ENCODE measurements around the gene MESP2. TPM values are rescaled to one million over a fixed set of nuclear protein-coding genes. Genes with fewer than 3 reads are reported as not detected.
A peak's percentile ranks its signal among the peaks of the same experiment; 100 is the strongest.

MESP2 gene
- total RNA-seq, 1 experiment from 2014 or later = not detected

DNA sequence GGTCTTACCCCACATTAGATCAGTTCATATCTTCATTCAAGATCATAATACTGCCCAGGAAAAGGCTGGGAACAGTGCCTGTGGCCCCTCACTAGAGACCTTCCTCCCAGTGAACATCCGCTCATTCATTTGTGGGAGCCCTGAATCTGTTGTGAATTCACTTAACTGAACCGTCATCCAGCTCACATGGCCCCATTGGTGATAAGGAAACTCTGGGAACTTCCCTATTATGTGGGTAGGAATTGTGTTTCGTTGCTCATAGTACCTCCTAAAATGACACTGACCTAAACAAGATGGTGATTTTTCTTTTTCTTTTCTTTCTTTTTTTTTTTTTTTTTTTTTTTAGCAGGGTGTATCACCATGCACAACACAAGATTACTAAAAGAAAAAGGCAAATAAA lies 6.8 kb upstream of the MESP2 start:
- intact Hi-C loops (cut with micrococcal nuclease; ENCODE audit: unreplicated experiment) = no loop called here
- CTCF ChIA-PET = no interaction called here
- Mint-ChIP-seq H3K36me3 (ENCODE audit: insufficient read depth, unreplicated experiment) (peaks cover 5% of the 10 kb centered on the region), H3K4me3 (ENCODE audit: low read depth, unreplicated experiment) (no peak overlapping the region), H3K9me3 (ENCODE audit: low read depth, unreplicated experiment) (no peaks in the 10 kb centered on the region), H3K27ac (ENCODE audit: unreplicated experiment) (no peak overlapping the region), H3K27me3 (ENCODE audit: unreplicated experiment) (no peaks in the 10 kb centered on the region), H3K4me1 (ENCODE audit: low read depth, unreplicated experiment) (peaks cover 15% of the 10 kb centered on the region)
- TF ChIP-seq, protein P1, sequence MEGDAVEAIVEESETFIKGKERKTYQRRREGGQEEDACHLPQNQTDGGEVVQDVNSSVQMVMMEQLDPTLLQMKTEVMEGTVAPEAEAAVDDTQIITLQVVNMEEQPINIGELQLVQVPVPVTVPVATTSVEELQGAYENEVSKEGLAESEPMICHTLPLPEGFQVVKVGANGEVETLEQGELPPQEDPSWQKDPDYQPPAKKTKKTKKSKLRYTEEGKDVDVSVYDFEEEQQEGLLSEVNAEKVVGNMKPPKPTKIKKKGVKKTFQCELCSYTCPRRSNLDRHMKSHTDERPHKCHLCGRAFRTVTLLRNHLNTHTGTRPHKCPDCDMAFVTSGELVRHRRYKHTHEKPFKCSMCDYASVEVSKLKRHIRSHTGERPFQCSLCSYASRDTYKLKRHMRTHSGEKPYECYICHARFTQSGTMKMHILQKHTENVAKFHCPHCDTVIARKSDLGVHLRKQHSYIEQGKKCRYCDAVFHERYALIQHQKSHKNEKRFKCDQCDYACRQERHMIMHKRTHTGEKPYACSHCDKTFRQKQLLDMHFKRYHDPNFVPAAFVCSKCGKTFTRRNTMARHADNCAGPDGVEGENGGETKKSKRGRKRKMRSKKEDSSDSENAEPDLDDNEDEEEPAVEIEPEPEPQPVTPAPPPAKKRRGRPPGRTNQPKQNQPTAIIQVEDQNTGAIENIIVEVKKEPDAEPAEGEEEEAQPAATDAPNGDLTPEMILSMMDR (IDR thresholded peaks at IDR 0.05; ENCODE audit: unreplicated experiment) = no peak
- BruUV-seq (replicated peaks) = no TSS peak
- DNase-seq = no peak

DNA sequence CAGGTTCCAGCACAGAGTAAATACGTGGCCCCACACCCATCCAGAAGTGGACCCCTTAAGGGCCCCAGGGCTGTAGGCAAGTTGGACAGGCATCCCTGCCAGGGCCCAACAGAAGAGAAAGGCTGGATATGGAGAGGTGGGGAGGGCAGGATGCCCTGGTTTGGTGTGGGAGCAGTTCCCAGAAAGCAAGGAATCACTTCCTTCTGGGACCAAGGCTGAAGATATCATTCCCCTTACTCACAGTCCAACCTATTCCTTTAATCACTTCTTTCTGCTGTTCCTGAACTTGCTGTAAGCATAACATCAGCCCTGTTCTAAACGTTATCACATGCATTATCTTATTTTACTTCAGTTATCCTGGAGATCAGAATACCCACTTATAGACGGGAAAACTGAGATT lies 6.1 kb upstream of the MESP2 start:
- no peak overlapping the region for H3K27ac Mint-ChIP-seq (ENCODE audit: unreplicated experiment)
- peaks cover 5% of the 10 kb centered on the region for H3K36me3 Mint-ChIP-seq (ENCODE audit: insufficient read depth, unreplicated experiment)
- intact Hi-C loops (cut with micrococcal nuclease; ENCODE audit: unreplicated experiment) = no loop called here
- H3K27me3 Mint-ChIP-seq (ENCODE audit: unreplicated experiment) = no peaks in the 10 kb centered on the region
- CTCF ChIA-PET = no interaction called here
- no TSS peak for BruUV-seq (replicated peaks)
- TF ChIP-seq, protein P1 (IDR thresholded peaks at IDR 0.05; ENCODE audit: unreplicated experiment) = no peak
- H3K9me3 Mint-ChIP-seq (ENCODE audit: low read depth, unreplicated experiment) = no peaks in the 10 kb centered on the region
- no peak overlapping the region for H3K4me3 Mint-ChIP-seq (ENCODE audit: low read depth, unreplicated experiment)
- H3K4me1 Mint-ChIP-seq (ENCODE audit: low read depth, unreplicated experiment) = peaks cover 15% of the 10 kb centered on the region
- no peak for DNase-seq

DNA sequence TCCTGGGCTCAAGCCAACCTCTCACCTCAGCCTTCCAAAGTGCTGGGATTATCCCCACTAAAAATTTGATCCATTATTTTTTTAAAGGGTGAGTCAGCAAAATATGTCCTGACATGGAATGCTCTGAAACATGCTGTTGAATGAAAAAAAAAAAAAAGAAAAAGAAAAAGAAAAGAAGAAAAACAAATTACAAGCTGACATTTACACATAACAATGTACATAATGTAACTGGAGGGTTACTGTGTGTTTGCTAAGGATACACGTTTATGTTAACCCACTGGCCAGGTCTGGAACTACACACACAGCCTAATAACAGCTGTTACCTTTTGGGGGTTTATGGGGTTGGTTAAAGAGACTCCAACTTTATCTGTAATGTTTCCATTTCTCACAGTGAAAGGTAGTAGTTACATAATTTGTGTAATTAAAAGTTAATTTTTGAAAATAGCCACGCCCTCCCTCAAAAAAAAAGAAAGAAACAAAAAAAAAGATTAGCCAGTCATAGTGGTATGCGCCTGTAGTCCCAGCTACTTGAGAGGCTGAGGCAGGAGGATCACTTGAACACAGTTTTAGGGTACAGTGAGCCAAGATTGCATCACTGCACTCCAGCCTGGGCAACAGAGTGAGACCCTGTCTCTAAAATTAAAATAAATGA lies 3.1 kb upstream of the MESP2 start:
- Mint-ChIP-seq H3K27ac (ENCODE audit: unreplicated experiment) (no peak overlapping the region), H3K4me1 (ENCODE audit: low read depth, unreplicated experiment) (peaks cover 13% of the 10 kb centered on the region), H3K9me3 (ENCODE audit: low read depth, unreplicated experiment) (no peaks in the 10 kb centered on the region), H3K36me3 (ENCODE audit: insufficient read depth, unreplicated experiment) (peaks cover 5% of the 10 kb centered on the region), H3K4me3 (ENCODE audit: low read depth, unreplicated experiment) (no peak overlapping the region), H3K27me3 (ENCODE audit: unreplicated experiment) (no peaks in the 10 kb centered on the region)
- BruUV-seq (replicated peaks) = no TSS peak
- TF ChIP-seq, protein P1 (IDR thresholded peaks at IDR 0.05; ENCODE audit: unreplicated experiment) = peak; percentile 42
- intact Hi-C loops (cut with micrococcal nuclease; ENCODE audit: unreplicated experiment) = no loop called here
- CTCF ChIA-PET = interaction anchor here (0.7 to 1.0 kb wide), 6 partner anchors 8 to 357 kb away, joined by 3 to 6 read pairs (median 4); no protein-coding TSS in a partner anchor
- DNase-seq = no peak

DNA sequence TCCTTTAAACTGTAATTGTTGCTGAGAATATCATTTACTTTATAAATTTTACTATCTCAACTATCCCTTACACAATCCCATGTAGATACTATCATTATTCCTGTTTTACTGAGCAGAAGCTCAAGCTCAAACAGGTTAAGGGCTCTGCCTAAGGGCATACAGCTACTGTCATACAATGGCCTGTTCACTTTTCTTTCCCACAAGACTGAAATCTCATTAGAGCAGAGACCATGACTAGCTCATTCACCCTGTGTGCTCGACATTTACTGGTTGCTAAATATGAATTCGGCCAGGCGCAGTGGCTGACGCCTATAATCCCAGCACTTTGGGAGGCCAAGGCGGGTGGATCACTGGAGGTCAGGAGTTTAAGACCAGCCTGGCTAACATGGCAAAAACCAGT lies 1.6 kb upstream of the MESP2 start:
- CTCF ChIA-PET = interaction anchor here (1.7 kb wide), 1 partner anchor 14 kb away, joined by 5 read pairs; no protein-coding TSS in a partner anchor
- intact Hi-C loops (cut with micrococcal nuclease; ENCODE audit: unreplicated experiment) = no loop called here

More for the DNA sequence above, 1.6 kb upstream of the MESP2 start:
- no peak for DNase-seq
- H3K4me3 Mint-ChIP-seq (ENCODE audit: low read depth, unreplicated experiment) = no peak overlapping the region
- TF ChIP-seq, protein P1 (IDR thresholded peaks at IDR 0.05; ENCODE audit: unreplicated experiment) = no peak
- no peak overlapping the region for H3K27ac Mint-ChIP-seq (ENCODE audit: unreplicated experiment)
- peaks cover 5% of the 10 kb centered on the region for H3K4me1 Mint-ChIP-seq (ENCODE audit: low read depth, unreplicated experiment)
- H3K27me3 Mint-ChIP-seq (ENCODE audit: unreplicated experiment) = no peaks in the 10 kb centered on the region
- no peaks in the 10 kb centered on the region for H3K9me3 Mint-ChIP-seq (ENCODE audit: low read depth, unreplicated experiment)
- peaks cover 5% of the 10 kb centered on the region for H3K36me3 Mint-ChIP-seq (ENCODE audit: insufficient read depth, unreplicated experiment)
- BruUV-seq (replicated peaks) = no TSS peak

All from Calu3 (cell line).